ENCODE data around the gene CHMP2A.

GRCh38 chr19:58573658-58574164, 18.8 kb upstream of the CHMP2A start:
- TF ChIP-seq CTCF (tag by site-specific recombination; IDR thresholded peaks at IDR 0.05): no peak
- TF ChIP-seq SETDB1 (IDR thresholded peaks at IDR 0.05; ENCODE audit: insufficient read length, low read length): no peak
- no peak for TF ChIP-seq ZNF175 (tag by site-specific recombination; IDR thresholded peaks at IDR 0.05)
- TF ChIP-seq ZNF274 (IDR thresholded peaks at IDR 0.05; ENCODE audit: low read length): no peak
- no peak; the same call in 1 of the 2 replicates for TF ChIP-seq ZNF274 (tag by site-specific recombination; IDR thresholded peaks at IDR 0.05; ENCODE audit: borderline replicate concordance)
- no peak for TF ChIP-seq ZNF747 (tag by site-specific recombination; IDR thresholded peaks at IDR 0.05)
- no peak for TF ChIP-seq ZNF837 (tag by site-specific recombination; IDR thresholded peaks at IDR 0.05)
- no peak for TF ChIP-seq ZNF776 (tag by site-specific recombination; IDR thresholded peaks at IDR 0.05; ENCODE audit: borderline replicate concordance)
- TF ChIP-seq HIC1 (tag by site-specific recombination; IDR thresholded peaks at IDR 0.05): no peak
- no peak for TF ChIP-seq ZNF513 (tag by site-specific recombination; IDR thresholded peaks at IDR 0.05)
